Renal cortical epithelial cell (primary cell): Measurements from ENCODE around the gene HJV. TPM values are rescaled to one million over a fixed set of nuclear protein-coding genes. Genes with fewer than 3 reads are reported as not detected.

Experiments used
- DNase-seq: peaks from one replicate; pipeline ENCODE4 v3.0.0-alpha.2; 2011; ENCODE audit warnings: low read depth
- total RNA-seq: library from RNA; depleted of rRNA; stranded (reverse); fragments of >200 nt; gene quantifications from 2 replicates; pipeline ENCODE4 v1.2.3, GENCODE V29; 2014

HJV gene
- total RNA-seq, 1 donor from 2014 or later: not detected

DNA sequence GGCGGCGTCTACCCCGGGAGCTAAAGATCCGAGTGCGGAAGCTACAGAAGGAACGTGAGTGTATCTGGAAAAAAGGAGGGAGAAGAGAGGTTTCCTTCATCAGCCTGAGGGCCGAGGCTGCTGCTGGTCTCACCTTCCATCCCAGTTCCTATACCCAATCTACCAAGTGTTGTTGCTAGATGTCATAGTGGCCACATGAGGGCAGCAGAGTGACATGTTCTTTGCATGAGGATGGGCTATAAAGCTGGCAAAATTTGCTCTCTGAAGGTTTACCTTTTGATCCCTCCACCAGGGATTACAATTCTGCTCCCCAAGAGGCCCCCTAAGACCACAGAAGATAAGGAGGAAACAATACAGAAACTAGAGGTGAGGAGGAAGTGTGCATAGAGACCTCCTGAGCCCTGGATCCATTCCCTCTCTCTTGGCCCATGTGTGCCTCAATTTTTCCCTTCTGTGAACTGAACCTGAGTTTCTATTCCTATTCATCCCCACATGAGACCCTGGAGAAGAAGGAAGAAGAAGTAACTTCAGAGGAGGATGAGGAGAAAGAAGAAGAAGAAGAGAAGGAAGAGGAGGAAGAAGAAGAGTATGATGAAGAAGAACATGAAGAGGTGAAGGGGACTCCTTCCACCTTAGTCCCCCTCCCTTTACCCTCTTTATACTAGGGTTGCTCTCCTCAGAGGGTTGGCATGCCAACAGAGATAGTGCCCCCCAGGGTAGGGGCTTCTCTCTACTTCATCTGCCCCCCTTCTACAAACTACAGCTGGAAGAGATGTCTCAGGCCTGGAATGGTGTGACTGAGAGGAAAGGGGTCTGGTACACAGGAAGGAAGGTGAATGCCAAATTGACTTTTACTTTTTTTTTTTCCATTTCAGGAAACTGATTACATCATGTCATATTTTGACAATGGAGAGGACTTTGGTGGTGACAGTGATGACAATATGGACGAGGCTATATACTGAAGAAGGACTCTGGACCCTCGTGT, 43.8 kb downstream of the HJV start:
- peak; percentile 76 for DNase-seq

DNA sequence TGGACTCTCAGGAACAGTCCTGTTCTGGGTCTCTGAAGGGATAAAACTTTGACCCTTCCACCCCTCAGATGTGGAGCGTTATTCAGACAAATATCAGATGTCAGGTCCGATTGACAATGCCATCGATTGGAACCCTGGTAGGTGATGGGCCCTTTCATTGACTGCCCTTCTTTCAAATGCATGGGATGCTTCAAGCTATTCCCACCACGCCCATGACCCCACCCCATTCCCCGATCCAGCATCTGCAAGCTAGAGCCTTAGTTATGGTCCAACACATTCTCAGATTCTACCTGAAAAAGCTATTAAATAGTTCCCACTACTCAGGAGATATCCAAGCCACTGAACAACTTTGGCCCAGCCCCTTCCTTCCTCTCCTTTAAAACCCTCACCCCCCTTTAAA, 44.5 kb downstream of the HJV start:
- no peak for DNase-seq

DNA sequence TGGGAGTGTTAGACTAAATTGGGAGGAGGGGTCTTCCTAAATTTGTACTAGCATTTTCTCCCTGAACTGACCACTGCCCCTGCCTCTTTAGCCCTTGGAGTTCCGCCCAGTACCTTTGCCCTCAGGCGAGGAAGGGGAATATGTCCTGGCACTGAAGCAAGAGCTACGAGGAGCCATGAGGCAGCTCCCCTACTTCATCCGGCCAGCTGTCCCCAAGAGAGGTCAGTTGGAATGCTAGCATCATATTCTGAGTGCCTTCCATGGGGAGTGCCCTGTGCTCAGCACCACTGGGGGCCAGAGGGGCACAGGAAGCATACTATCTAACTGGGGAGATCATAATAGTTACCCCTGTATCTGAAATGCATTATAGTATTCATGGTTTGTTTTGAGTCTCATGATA, 46.3 kb downstream of the HJV start:
- no peak for DNase-seq

DNA sequence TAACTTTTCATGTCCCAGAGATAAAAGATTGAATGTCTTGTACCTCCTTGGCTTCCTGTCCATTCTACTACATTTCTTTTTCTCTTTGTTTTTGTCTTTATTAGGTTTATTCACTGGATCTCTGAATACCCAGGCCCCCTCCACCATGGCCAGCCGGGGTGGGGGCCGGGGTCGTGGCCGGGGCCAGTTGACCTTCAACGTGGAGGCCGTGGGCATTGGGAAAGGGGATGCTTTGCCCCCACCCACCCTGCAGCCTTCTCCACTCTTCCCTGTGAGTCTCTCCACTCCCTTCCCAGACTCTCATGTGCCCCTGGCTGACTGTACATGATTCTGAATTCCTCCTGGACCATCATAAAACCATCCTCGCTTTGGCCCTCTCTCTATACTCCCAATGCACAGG, 46.8 kb downstream of the HJV start:
- no peak for DNase-seq

DNA sequence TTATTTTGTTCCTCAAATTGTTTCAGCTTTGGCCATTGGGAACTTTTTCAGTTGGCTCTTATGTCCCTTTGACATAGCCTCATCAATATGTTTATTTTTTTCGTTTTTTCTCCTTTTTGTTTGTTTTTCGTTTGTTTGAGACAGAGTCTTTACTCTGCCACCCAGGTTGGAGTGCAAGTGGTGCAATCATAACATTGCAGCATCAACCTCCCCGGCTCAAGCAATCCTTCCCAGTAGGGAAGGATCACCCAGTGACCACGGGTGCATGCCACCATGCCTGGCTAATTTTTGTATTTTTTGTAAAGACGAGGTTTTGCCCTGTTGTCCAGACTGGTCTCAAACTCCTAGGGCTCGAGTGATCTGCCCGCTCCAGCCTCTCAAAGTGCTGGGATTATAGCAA, 49.0 kb downstream of the HJV start:
- DNase-seq: no peak

Other genes with a start within 250 kb of the HJV start
- gene RNF115, start 197.6 kb downstream of the HJV start, total RNA-seq: 17.7 and 28.7 TPM in 2 replicates
- 43.1 and 48.8 TPM in 2 replicates for gene POLR3C, start 197.5 kb downstream of the HJV start, total RNA-seq
- gene NUDT17, start 176.1 kb downstream of the HJV start, total RNA-seq: 5.6 and 9.2 TPM in 2 replicates
- gene PIAS3, start 162.7 kb downstream of the HJV start, total RNA-seq: 5.9 and 17.0 TPM in 2 replicates
- 0.10 TPM in 1 of 2 replicates, not detected in the other for gene ANKRD35, start 135.9 kb downstream of the HJV start, total RNA-seq
- gene ITGA10, start 111.7 kb downstream of the HJV start, total RNA-seq: under 0.01 and 0.65 TPM in 2 replicates
- gene PEX11B, start 103.0 kb downstream of the HJV start, total RNA-seq: 39.6 and 40.6 TPM in 2 replicates
- gene RBM8A, start 94.3 kb downstream of the HJV start, total RNA-seq: 209 and 238 TPM in 2 replicates
- 15.8 TPM in 2 replicates for gene LIX1L, start 63.7 kb downstream of the HJV start, total RNA-seq
- 0.15 TPM in 1 of 2 replicates, not detected in the other for gene ANKRD34A, start 57.2 kb downstream of the HJV start, total RNA-seq
- gene POLR3GL, start 57.0 kb downstream of the HJV start, total RNA-seq: 8.9 and 12.4 TPM in 2 replicates
- 294 and 1,145 TPM in 2 replicates for gene TXNIP, start 25.2 kb downstream of the HJV start, total RNA-seq
- 1.0 and 2.2 TPM in 2 replicates for gene NBPF10, start 123.1 kb upstream of the HJV start, total RNA-seq
- gene NOTCH2NLA, start 207.3 kb upstream of the HJV start, total RNA-seq: 42.0 and 65.5 TPM in 2 replicates